GDM1 (cell line): ENCODE measurements around the gene SLC44A5.
"Not testable (repeated sequence)": the region's sequence is repeated elsewhere in the genome, so short reads cannot be mapped to it uniquely, and the experiment has no call there.

Experiments
- DNase-seq: peaks from one replicate; lab custom pipeline; 2025; lab: John Stamatoyannopoulos, UW

SLC44A5 gene

DNA sequence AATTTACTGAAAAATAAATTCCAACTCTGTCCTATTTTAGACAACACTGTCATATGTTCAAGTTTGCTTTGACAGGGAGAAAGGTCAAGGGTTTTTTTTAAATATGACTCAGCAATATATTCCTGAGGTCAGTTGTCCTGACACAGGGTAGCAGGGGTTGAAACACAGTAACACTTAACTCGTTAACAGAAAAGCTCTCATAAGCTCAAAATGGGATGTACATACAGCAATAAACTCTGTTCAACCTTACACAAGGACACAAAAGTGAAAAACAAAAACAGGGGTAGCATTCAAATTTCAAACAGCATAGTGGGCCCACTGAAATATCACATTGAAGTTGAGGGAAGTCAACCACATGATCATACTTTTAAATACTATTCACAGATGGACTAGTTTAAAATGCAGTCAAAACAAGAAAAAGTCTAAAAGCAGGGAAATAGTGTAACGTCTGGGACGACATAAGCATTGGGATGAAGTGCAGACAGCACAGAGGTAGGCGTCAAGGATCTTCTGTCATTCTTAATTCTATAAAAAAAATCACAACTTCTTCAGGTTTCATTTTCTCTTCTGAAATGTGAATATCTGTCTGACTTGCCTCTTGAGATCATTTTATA, 89.9 kb downstream of the SLC44A5 start:
- no peak for DNase-seq

DNA sequence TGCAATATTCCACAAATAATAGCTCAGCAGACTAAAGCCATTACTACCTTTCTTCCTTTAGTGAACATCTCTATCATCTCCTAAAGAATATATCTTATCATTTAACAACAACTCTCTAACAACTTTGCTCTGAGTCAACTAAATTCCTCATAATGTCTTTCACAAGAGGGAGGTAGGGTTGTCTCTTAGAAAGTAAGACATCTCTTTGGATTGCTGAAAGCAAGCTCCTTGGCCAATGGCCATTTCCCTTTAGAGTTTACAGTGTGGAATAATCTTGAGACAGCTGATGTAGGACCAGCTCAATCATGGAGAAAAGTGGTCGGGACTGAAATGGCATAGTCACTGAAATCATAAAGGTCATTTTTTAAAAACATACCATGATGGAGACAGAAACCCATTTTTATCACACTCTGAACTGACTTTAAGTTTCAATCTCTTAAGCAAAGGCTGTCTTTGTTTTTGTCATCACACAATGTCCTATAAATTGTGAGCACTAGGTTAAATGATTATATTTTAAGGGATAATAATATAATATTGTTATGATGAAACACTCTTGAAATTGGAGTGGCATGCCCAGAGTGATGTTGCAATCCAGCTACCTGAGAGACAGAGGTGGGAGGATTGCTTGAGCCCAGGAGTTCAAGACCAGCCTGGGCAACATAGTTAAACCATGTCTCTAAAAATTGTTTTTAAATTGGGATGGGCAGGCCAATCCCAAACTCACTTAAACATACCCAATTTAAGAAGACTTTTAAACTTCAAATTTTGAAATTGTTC, 91.1 kb downstream of the SLC44A5 start:
- DNase-seq: no peak

DNA sequence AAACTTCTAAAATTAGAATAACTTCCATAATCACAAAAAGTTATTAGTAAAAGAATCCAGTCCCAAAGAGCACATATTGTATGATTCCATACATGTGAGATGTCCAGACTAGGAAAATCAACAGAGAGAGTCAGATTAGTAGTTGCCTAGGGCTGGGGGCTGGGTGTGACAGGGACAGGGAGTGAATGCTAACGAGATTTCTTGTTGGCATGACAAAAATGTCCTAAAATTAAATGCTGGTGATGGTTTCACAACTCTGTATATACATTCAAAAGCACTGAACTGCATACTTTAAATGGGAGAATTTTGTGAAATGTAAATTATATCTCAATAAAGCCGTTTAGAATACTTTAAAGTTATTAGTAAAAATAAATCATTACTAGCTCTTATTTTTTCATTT, 92.2 kb downstream of the SLC44A5 start:
- no peak for DNase-seq

DNA sequence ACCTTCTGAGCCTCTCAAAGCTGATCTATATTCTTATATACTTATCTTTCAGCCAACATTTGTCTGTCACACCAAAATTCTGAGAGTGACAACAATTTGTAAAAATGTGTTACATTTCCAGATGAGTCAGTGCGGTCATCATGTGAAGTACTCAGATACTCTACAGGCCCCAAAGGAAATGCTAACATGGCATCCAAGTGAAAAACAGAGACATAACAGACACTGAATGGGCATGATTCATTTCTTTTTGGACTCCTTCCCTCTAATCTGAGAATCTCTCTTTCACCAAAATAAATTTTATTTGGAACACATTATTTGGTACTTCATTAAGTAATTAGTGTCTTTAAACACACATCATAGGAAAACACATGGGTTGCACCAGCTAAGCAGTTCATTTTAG, 96.6 kb downstream of the SLC44A5 start:
- DNase-seq: no peak

- DNase-seq: no peak
These were observed 103.9 kb downstream of the SLC44A5 start for GRCh38 chr1:75506976-75507375.

DNA sequence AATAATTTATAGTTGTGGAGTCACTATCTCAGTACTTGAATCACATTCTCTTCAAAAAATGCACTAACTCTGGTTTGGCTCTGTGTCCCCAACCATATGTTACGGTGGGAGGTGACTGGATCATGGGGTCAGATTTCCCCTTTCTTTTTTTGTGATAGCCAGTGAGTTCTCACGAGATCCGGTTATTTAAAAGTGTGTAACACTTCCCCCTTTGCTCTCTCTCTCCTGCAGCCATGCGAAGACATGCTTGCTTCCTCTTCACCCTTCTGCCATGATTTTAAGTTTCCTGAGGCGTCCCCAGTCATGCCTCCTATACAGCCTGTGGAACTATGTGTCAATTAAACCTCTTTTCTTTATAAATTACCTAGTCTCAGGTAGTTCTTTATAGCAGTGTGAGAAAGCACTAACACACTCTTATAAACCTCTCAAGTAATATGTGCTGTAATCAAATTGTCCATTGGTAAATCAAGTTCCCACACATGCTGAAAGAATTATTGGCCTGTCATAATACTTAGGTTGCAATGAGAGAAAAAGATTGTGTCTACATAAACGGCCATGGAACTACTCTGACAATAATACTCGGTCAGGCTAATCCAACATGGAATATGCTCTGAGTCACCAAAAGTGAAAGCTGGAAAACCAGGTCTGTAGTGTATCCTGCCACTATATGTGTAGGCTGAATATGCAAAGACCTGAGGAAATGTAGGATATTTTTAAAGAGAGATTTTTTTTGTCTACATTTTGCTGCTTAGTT, 107.5 kb downstream of the SLC44A5 start:
- no peak for DNase-seq

- DNase-seq: no peak
These were observed 108.1 kb downstream of the SLC44A5 start for GRCh38 chr1:75502776-75503175.

DNA sequence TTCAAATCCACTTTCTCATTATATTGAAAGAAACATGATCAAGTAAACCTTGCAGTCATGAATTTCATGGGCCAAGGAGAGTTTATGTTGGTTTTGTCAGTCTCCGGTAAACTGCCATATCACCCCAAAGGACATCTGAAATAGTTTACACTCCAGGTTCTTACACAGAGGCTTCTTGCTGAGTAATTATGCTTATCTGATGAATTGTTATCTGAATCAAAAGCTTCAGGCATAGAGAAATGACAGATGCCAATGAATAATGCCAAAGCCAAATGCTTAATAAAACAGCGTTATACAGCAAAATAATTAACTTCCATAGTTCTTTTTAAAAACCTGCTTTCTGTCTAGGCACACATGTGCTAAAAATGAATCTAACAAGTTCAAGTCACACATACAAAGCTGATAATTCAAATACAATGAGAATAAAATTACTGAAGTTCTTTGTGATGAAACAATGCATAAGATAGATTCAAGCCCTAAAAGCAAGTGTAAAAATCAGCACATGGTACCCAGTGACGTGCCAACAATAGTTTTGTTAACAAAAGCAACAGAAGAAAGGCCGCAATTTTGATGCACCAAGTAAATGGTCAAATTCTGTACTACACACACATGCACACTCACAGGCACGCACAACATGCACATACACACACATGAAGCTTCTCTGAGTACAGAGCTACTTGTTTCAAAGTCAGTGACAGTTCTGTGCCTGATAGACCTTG, 109.2 kb downstream of the SLC44A5 start:
- DNase-seq: no peak

DNA sequence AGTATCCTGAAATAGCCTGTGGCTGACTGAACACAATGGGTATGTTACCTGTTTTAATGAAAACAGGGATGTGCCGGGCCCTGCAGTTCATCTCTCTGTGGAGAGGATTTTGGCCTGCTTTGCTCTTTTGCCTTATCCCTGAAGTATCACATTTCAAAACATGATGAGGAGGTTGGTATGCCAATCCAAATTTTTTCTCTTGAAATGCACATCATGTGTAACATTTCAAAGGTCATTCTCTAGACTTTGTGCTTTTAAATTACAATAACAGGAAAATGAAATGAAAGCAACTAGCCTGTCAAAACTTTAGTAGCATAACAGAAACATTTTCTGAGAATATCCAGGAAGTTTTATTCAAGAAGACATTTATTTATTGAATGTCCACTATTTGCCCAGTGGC, 118.9 kb downstream of the SLC44A5 start:
- DNase-seq: no peak

DNA sequence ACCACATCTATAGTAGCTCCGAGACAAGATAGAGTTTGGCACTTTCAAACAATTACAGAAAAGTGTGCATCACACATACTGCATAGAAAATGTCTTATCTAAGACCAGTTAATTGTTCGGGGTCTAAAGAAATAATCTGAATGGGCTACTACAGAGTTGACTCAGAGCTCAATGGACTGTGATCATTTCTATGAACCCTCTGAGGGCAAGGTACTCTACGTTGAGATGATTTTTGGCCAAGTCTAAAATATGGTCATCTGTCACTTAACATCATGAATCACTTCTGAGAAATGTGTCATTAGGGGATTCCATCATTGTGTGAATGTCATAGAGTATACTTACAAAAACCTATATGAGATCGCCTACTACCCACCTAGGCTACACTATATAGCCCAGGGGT, 123.5 kb downstream of the SLC44A5 start:
- no peak for DNase-seq

DNA sequence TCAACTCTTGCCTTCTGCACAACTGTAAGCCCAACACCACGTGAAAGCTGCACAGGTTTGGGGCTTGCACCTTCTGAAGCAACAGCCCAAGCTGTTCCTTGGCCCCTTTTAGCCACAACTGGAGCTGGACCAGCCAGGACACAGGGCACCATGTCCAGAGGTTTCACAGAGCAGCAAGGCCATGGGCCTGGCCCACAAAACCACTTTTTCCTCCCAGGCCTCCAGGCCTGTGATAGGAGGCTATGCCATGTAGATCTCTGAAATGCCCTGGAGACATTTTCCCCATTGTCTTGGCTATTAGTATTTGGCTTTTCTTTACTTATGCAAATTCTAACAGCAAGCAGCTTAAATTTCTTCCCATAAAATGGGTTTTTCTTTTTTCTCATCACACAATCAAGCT, 126.1 kb downstream of the SLC44A5 start:
- no peak for DNase-seq

DNA sequence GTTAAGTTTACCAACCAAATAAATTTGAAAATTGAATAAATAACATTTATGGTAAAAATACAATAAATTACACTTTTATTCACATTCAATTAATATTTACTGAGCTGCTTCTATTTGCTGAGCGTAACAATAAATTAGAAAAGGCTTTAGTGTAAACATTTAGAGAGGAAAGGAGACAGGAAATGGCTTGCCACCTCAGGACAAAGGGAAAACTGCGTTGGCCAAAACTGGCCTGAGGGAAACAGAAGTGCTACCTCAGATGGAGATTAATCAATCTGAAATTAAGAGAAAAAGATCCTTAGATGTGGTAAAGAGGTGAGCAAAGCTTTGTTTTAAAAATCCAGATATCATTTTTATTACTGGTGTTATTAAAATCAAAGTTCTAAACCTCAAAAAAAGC, 128.0 kb downstream of the SLC44A5 start:
- no peak for DNase-seq

DNA sequence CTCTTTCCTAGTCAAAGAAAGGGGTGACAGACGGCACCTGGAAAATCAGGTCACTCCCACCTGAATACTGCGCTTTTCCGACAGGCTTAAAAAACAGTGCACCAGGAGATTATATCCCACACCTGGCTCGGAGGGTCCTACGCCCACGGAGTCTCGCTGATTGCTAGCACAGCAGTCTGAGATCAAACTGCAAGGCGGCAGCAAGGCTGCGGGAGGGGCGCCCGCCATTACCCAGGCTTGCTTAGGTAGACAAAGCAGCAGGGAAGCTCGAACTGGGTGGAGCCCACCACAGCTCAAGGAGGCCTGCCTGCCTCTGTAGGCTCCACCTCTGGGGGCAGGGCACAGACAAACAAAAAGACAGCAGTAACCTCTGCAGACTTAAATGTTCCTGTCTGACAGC, 134.4 kb downstream of the SLC44A5 start:
- DNase-seq: not testable (repeated sequence)

- DNase-seq: no peak
These were observed 135.2 kb downstream of the SLC44A5 start for GRCh38 chr1:75475696-75476095.

DNA sequence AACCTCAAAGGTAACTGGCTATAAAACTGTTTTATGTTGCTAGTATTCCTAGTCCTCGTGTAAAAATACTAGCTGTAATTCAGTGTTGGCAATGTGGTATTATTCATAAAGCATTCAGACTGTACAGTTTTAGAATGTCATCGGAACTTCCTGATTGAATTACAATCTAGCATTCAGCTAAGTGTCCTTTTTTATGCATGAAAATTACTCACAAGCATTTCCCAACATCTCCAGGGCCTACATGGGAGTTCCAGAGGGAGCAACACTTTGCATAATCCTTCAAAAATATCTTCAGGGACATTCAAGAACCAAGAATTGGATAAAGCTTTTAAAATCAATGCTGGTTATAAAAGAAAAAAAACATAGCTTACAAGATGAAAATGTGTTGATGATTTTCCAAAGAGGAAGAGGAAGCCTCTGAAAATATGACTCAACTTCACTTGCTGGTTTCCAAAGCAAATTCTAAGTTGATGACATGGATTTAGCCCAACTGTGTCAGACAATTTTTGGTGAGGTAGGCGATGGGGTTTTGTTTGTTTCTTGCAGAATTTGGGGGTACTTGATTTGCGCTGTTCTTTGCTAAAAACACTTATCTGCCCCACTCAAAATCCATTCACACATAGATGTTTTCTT, 137.8 kb downstream of the SLC44A5 start:
- no peak for DNase-seq

GRCh38 chr1:75472089-75472970, 138.6 kb downstream of the SLC44A5 start:
- no peak for DNase-seq

DNA sequence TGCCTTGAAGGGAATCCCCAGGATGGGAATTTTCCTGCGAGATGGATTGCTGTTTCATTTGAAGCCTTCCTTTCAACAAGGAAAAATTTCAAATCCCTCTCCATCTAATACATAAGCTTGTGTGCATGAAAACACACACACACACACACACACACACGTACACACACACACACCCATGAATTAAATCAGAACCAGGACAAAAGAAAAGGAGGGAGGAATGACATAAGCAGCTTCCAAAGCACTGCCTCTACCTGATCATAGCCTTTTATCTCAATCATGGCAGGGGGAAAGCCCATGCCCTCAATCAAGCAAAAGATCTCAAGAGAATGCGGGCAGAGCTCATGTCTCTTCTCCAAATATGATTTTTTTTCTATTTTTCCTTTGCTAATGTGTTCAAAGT, 139.7 kb downstream of the SLC44A5 start:
- no peak for DNase-seq

GRCh38 chr1:75470448-75470847, 140.5 kb downstream of the SLC44A5 start:
- no peak for DNase-seq

- DNase-seq: no peak
These were observed 141.2 kb downstream of the SLC44A5 start for GRCh38 chr1:75469586-75470173.

DNA sequence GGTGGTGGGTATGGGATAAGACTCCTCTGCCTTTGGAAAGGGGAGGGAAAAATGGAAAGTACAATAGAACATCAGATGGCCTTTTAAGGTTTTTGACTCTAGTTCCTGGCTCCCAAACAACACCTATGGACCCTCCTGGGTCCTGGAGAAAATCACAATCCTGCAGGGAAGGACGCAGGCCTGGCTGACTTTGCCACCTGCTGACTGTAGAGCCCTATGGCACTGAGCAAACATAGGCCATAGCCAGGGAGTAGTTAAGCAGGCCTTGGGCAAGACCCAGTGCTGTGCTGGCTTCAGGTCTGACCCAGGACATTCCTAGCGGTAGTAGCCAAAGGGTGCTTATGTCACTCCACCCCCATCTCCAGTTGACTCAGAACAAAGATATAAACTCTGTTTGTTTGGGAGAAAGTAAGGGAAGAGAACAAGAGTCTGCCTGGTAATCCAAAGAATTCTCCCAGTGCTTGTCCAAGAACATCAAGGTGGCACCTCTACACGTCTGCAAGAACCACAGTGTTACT, 149.0 kb downstream of the SLC44A5 start:
- DNase-seq: no peak
